ENCODE data around the gene FNDC8. TPM values are rescaled to one million over a fixed set of nuclear protein-coding genes. Genes with fewer than 3 reads are reported as not detected.

The FNDC8 gene
- total RNA-seq, 1 donor from 2014 or later = not detected

DNA sequence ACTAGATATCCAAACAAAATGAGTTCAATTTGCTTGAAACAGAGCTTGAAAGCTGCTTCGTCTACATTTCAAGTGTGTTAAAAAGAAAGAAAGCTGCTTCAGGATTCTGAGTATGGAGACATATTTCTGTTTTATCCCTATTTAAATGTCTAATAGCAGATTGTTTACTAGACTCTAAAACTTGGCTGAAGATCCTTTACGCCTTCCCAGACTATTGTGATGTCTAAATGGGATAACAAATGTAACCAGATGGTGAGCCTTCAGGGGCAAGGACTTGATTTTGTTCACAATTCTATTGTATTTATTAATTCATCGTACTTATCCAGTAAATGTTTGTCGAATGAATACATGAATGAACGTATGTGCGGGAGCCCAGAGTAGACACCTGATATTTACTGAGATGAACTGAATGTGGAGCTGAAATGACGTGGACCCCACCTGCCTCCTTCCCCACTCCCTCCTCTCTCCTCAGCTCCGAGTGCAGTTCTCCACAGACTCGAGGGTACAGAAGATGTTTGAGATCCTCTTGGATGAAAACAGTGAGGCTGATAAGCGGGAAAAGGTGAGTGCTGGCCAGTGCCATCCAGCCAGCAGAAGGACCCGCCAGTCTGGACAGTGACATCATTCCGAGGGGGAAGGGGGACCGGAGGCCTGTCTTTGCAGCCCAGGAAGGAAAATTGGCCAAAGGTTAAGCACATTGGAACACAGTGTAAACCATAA, 31.2 kb downstream of the FNDC8 start:
- Histone ChIP-seq H3K4me1 (no peaks in the 10 kb centered on the region), H3K4me3 (no peak overlapping the region), H3K27ac (no peak overlapping the region), H3K9me3 (no peaks in the 10 kb centered on the region), H3K27me3 (ENCODE audit: low read depth) (no peaks in the 10 kb centered on the region), H3K36me3 (no peaks in the 10 kb centered on the region)
- ATAC-seq = no peak
- no peak for DNase-seq
- TF ChIP-seq, protein P1, sequence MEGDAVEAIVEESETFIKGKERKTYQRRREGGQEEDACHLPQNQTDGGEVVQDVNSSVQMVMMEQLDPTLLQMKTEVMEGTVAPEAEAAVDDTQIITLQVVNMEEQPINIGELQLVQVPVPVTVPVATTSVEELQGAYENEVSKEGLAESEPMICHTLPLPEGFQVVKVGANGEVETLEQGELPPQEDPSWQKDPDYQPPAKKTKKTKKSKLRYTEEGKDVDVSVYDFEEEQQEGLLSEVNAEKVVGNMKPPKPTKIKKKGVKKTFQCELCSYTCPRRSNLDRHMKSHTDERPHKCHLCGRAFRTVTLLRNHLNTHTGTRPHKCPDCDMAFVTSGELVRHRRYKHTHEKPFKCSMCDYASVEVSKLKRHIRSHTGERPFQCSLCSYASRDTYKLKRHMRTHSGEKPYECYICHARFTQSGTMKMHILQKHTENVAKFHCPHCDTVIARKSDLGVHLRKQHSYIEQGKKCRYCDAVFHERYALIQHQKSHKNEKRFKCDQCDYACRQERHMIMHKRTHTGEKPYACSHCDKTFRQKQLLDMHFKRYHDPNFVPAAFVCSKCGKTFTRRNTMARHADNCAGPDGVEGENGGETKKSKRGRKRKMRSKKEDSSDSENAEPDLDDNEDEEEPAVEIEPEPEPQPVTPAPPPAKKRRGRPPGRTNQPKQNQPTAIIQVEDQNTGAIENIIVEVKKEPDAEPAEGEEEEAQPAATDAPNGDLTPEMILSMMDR (IDR thresholded peaks at IDR 0.05) = no peak
- intact Hi-C loops (cut with DNase I) = no loop called here

DNA sequence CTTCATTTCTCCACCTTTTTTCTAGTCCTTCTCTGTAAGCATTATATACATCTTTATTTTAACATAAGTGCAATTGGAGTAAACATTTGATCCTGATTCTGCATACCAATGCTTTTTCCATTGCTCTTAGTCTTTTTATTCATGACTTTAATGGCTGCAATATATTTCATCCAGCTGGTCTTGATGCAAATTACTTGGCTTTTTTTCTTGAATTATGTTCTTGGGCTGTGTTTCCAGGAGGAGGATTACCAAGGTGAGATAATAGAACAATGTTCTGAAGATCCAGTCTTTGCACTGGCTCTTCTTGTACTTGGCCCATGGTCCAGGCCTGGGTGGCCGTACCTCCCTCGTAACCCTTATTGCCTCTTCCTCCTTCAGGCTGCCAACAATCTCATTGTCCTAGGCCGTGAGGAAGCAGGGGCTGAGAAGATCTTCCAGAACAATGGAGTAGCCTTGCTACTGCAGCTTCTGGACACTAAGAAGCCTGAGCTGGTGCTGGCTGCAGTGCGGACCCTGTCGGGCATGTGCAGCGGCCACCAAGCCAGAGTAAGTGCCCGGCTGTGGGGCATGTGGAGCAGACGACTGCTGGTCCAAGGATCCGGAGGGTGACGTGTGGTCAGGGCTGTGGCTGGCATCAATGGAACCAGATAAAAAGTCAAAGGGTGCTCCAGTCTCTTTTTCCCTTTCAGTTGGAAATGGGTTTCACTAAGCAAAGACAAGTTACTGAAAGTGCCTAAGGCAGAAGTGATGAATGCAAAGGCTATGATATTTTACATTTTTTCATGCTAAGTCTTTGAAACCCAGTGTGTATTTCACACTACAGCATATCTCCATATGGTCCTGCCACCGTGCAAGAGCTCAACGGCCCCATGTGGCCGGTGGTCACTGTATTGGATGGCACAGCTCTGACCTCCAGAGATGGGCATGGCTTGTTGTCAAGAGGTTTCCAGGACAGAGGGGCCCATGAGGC, 33.1 kb downstream of the FNDC8 start:
- no peak for ATAC-seq
- DNase-seq = no peak
- TF ChIP-seq, protein P1 (IDR thresholded peaks at IDR 0.05) = no peak
- Histone ChIP-seq H3K4me3 (no peak overlapping the region), H3K36me3 (no peaks in the 10 kb centered on the region), H3K4me1 (no peaks in the 10 kb centered on the region), H3K27ac (no peak overlapping the region), H3K27me3 (ENCODE audit: low read depth) (no peaks in the 10 kb centered on the region), H3K9me3 (no peaks in the 10 kb centered on the region)
- intact Hi-C loops (cut with DNase I) = no loop called here

DNA sequence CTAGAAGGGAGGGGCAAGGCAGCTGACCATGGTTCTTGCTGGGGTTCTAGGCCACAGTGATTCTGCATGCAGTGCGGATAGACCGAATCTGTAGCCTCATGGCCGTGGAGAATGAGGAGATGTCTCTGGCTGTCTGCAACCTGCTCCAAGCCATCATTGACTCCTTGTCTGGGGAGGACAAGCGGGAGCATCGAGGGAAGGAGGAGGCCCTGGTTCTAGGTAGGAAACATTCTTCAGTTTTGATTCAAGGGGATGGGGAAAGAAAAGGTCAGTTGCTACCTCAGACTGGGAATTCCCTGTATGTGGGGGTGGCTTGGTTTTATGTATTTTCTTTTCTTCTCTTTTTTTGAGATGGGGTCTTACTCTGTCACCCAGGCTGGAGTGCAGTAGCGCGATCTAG, 33.8 kb downstream of the FNDC8 start:
- H3K9me3 ChIP-seq = no peaks in the 10 kb centered on the region
- no peaks in the 10 kb centered on the region for H3K4me1 ChIP-seq
- no peak for ATAC-seq
- no peak overlapping the region for H3K4me3 ChIP-seq
- TF ChIP-seq, protein P1 (IDR thresholded peaks at IDR 0.05) = no peak
- no peak for DNase-seq
- H3K27me3 ChIP-seq (ENCODE audit: low read depth) = no peaks in the 10 kb centered on the region
- no peak overlapping the region for H3K27ac ChIP-seq
- H3K36me3 ChIP-seq = no peaks in the 10 kb centered on the region
- intact Hi-C loops (cut with DNase I) = no loop called here

DNA sequence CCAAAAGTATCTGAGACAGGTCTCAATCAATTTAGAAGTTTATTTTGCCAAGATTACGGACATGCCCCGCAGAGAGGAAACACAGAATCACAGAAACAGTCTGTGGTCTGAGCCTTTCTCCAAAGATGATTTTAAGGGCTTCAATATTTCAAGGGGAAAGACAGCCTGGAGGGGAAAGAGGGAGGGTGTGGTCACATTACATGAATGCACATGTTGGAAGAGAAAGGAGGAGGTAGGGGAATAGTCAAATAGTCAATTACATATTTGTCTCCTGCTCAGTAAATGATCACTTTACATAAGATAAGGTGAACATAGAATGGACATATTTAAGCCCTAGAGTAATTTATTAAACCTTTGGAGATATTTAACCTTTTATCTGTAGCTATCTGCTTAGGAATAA, 38.5 kb downstream of the FNDC8 start:
- ATAC-seq = no peak
- H3K36me3 ChIP-seq = no peaks in the 10 kb centered on the region
- H3K27ac ChIP-seq = no peak overlapping the region
- intact Hi-C loops (cut with DNase I) = no loop called here
- DNase-seq = no peak
- no peaks in the 10 kb centered on the region for H3K9me3 ChIP-seq
- TF ChIP-seq, protein P1 (IDR thresholded peaks at IDR 0.05) = no peak
- H3K4me3 ChIP-seq = no peak overlapping the region
- no peaks in the 10 kb centered on the region for H3K4me1 ChIP-seq
- no peaks in the 10 kb centered on the region for H3K27me3 ChIP-seq (ENCODE audit: low read depth)

DNA sequence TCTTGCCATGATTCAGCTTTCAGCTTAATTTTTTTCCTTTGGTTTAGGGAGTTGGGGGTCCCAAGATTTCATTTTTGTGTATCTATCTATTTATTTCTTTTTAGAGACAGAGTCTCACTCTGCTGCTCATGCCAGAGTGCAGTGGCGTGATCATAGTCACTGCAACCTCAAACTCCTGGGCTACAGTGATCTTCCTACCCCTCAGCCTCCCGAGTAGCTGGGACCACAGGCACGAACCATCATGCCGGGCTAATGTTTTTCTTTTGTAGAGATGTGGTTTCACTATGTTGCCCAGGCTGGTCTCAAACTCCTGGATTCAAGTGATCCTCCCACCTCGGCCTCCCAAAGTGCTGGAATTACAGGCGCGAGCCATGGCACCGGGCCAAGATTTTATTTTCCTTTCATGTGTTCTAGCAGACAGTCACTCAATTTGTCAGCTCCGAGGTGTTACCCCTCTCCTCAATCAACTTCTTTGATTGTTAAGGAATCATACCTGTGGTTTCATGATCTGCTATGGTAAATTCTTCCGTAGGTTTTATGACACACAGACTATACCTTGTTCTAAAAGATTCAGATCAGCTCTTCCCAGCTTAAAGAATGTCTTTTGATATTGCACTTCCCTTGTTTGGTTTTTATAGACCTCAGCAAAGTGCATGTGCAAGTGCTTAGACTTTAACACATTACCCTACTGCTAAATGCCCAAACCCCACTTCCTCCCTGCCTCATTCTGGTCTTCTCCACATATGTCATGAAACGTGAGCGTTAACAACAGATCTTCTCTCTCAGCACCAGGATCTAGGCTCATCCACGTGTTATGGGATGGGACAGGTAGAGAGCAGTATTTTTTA, 39.2 kb downstream of the FNDC8 start:
- DNase-seq (no peak), ATAC-seq (peak; percentile 11 to 44)
- intact Hi-C loops (cut with DNase I) = no loop called here
- Histone ChIP-seq H3K4me1 (no peaks in the 10 kb centered on the region), H3K27ac (no peak overlapping the region), H3K36me3 (no peaks in the 10 kb centered on the region), H3K9me3 (no peaks in the 10 kb centered on the region), H3K27me3 (ENCODE audit: low read depth) (no peaks in the 10 kb centered on the region), H3K4me3 (no peak overlapping the region)
- TF ChIP-seq, protein P1 (IDR thresholded peaks at IDR 0.05) = no peak
